ENCODE results near the gene PAX4.
"Not testable (repeated sequence)": the region's sequence is repeated elsewhere in the genome, so short reads cannot be mapped to it uniquely, and the experiment has no call there.

Gene PAX4

GRCh38 chr7:127586346-127586745 lies 31.6 kb downstream of the PAX4 start:
- DNase-seq (ENCODE audit: low read depth, low spot score) = no peak

- peak; percentile 89 for DNase-seq (ENCODE audit: low read depth, low spot score)
Measured at GRCh38 chr7:127585044-127585953, 32.6 kb downstream of the PAX4 start, which contains the start of gene GCC1. Gene GCC1 (minus strand): TSS chr7:127585596. CDS start chr7:127585182, 414 bp downstream.

GRCh38 chr7:127584648-127585043 lies 33.3 kb downstream of the PAX4 start:
- DNase-seq (ENCODE audit: low read depth, low spot score) = no peak

- no peak for DNase-seq (ENCODE audit: low read depth, low spot score)
Measured at GRCh38 chr7:127582361-127582760, 35.6 kb downstream of the PAX4 start.

- DNase-seq (ENCODE audit: low read depth, low spot score) = no peak
Measured at GRCh38 chr7:127581716-127582115, 36.2 kb downstream of the PAX4 start.

GRCh38 chr7:127580612-127581011 lies 37.3 kb downstream of the PAX4 start:
- DNase-seq (ENCODE audit: low read depth, low spot score) = no peak

- no peak for DNase-seq (ENCODE audit: low read depth, low spot score)
Measured at GRCh38 chr7:127578711-127579275, 39.1 kb downstream of the PAX4 start.

GRCh38 chr7:127578036-127578684 lies 39.8 kb downstream of the PAX4 start:
- no peak for DNase-seq (ENCODE audit: low read depth, low spot score)

GRCh38 chr7:127571741-127572505 lies 46.0 kb downstream of the PAX4 start:
- DNase-seq (ENCODE audit: low read depth, low spot score) = no peak

- not testable (repeated sequence) for DNase-seq (ENCODE audit: low read depth, low spot score)
Measured at GRCh38 chr7:127568034-127568433, 49.9 kb downstream of the PAX4 start.

- DNase-seq (ENCODE audit: low read depth, low spot score) = no peak
Measured at GRCh38 chr7:127566242-127566641, 51.7 kb downstream of the PAX4 start.
